Caco-2 (cell line): ENCODE data around the gene INTS2. TPM values are rescaled to one million over a fixed set of nuclear protein-coding genes. Genes with fewer than 3 reads are reported as not detected.
"Not testable (repeated sequence)": the region's sequence is repeated elsewhere in the genome, so short reads cannot be mapped to it uniquely, and the experiment has no call there.

Experiments
- BruUV-seq: library from RNA; stranded (reverse); fragments of 400-500 nt; replicated peaks from 2 replicates; lab custom pipeline; 2021; lab: Mats Ljungman, UMichigan
- CTCF ChIA-PET: fragments of 300-600 bp; sonication (Branson Sonifier 250); formaldehyde crosslinking; loops from one replicate; lab custom pipeline; 2022; ENCODE audit warnings: antibody characterized with exemption; lab: Charles Lee
- POLR2A ChIA-PET: fragments of 300-600 bp; sonication (Branson Sonifier 250); formaldehyde crosslinking; loops from one replicate; lab custom pipeline; 2022; ENCODE audit warnings: antibody characterized with exemption; lab: Charles Lee
- DNase-seq, 2 experiments: peaks; one replicate each; pipeline versions ENCODE4 v3.0.0 to v3.0.0-alpha.2; 2020 to 2022
- H3K27me3 ChIP-seq: replicated peaks from 2 replicates; pipeline ENCODE4 v1.6.0; 2011; ENCODE audit warnings: low read length; ENCODE audit not compliant: control insufficient read depth, insufficient read depth
- H3K36me3 ChIP-seq: 2 replicates; pipeline ENCODE4 v1.5.1; 2011; ENCODE audit warnings: low read length; ENCODE audit not compliant: control insufficient read depth, insufficient read depth
- H3K4me1 ChIP-seq: fragments of 250-450 bp; sonication (Bioruptor Pico); 2 replicates; pipeline ENCODE4 v1.5.1; 2020; ENCODE audit warnings: mild to moderate bottlenecking
- H3K4me3 ChIP-seq: 2 replicates; pipeline ENCODE4 v1.5.1; 2011; ENCODE audit warnings: low read depth, mild to moderate bottlenecking, control low read depth, low read length
- H3K9me3 ChIP-seq: fragments of 250-450 bp; sonication (Bioruptor Pico); 2 replicates; pipeline ENCODE4 v1.5.1; 2020; ENCODE audit warnings: mild to moderate bottlenecking, moderate library complexity
- H3K27ac Mint-ChIP-seq: one replicate; pipeline ENCODE4 v1.8.0; 2022; ENCODE audit warnings: mixed read lengths; ENCODE audit not compliant: unreplicated experiment
- H3K27me3 Mint-ChIP-seq: one replicate; pipeline ENCODE4 v1.8.0; 2022; ENCODE audit warnings: mixed read lengths; ENCODE audit not compliant: insufficient read depth, unreplicated experiment
- H3K36me3 Mint-ChIP-seq: one replicate; pipeline ENCODE4 v1.8.0; 2022; ENCODE audit warnings: mild to moderate bottlenecking, mixed read lengths; ENCODE audit not compliant: insufficient read depth, unreplicated experiment
- H3K4me1 Mint-ChIP-seq: one replicate; pipeline ENCODE4 v1.8.0; 2022; ENCODE audit warnings: low read depth, mixed read lengths; ENCODE audit not compliant: unreplicated experiment
- H3K4me3 Mint-ChIP-seq: one replicate; pipeline ENCODE4 v1.8.0; 2022; ENCODE audit warnings: mild to moderate bottlenecking, moderate library complexity, mixed read lengths; ENCODE audit not compliant: unreplicated experiment
- H3K9me3 Mint-ChIP-seq: one replicate; pipeline ENCODE4 v1.8.0; 2022; ENCODE audit warnings: mixed read lengths; ENCODE audit not compliant: unreplicated experiment
- intact Hi-C: fragments of 100-400 bp; cut with micrococcal nuclease; formaldehyde crosslinking; loops from one replicate; pipeline ENCODE4 v1.10.0; 2022; ENCODE audit not compliant: unreplicated experiment
- total RNA-seq: library from RNA; stranded (reverse); gene quantifications from 2 replicates; pipeline ENCODE4 v1.2.3, GENCODE V29; 2022
- TF ChIP-seq, protein P1 (sequence below), 2 experiments: fragments of 200-600 bp in 1 of 2; IDR thresholded peaks; 1 replicate in 1 of 2; 2 replicates in 1 of 2; pipeline versions ENCODE4 v1.5.1 to v1.8.0; 2011 to 2022; ENCODE audit warnings: antibody characterized with exemption in 1 of 2, control low read depth in 1 of 2, inconsistent platforms in 1 of 2, low read depth in 1 of 2, low read length in 1 of 2, mild to moderate bottlenecking in 1 of 2, moderate library complexity in 1 of 2; ENCODE audit not compliant: insufficient read depth in 1 of 2, severe bottlenecking in 1 of 2, unreplicated experiment in 1 of 2

Gene INTS2
- total RNA-seq, 1 experiment from 2014 or later, result 20.8 TPM

- no TSS peak for BruUV-seq
- Mint-ChIP-seq H3K27ac (no peak overlapping the region), H3K9me3 (no peaks in the 10 kb centered on the region), H3K4me3 (no peak overlapping the region), H3K4me1 (no peaks in the 10 kb centered on the region), H3K27me3 (no peaks in the 10 kb centered on the region), H3K36me3 (peaks cover 55% of the 10 kb centered on the region)
- intact Hi-C loops, result no loop called here
- no peak overlapping the region for H3K4me3 ChIP-seq
- DNase-seq, result no peak
- no peaks in the 10 kb centered on the region for H3K27me3 ChIP-seq
- H3K9me3 ChIP-seq, result no peaks in the 10 kb centered on the region
- no peaks in the 10 kb centered on the region for H3K4me1 ChIP-seq
- TF ChIP-seq, protein P1, sequence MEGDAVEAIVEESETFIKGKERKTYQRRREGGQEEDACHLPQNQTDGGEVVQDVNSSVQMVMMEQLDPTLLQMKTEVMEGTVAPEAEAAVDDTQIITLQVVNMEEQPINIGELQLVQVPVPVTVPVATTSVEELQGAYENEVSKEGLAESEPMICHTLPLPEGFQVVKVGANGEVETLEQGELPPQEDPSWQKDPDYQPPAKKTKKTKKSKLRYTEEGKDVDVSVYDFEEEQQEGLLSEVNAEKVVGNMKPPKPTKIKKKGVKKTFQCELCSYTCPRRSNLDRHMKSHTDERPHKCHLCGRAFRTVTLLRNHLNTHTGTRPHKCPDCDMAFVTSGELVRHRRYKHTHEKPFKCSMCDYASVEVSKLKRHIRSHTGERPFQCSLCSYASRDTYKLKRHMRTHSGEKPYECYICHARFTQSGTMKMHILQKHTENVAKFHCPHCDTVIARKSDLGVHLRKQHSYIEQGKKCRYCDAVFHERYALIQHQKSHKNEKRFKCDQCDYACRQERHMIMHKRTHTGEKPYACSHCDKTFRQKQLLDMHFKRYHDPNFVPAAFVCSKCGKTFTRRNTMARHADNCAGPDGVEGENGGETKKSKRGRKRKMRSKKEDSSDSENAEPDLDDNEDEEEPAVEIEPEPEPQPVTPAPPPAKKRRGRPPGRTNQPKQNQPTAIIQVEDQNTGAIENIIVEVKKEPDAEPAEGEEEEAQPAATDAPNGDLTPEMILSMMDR (IDR thresholded peaks at IDR 0.05; ENCODE audit: insufficient read depth in 1 of 2, low read depth in 1 of 2, low read length in 1 of 2, severe bottlenecking in 1 of 2, unreplicated experiment in 1 of 2), result no peak
- H3K36me3 ChIP-seq, result no peaks in the 10 kb centered on the region
- CTCF ChIA-PET, result no interaction called here
- POLR2A ChIA-PET, result no interaction called here
Observed at GRCh38 chr17:61903251-61903650, 24.5 kb downstream of the INTS2 start.

DNA sequence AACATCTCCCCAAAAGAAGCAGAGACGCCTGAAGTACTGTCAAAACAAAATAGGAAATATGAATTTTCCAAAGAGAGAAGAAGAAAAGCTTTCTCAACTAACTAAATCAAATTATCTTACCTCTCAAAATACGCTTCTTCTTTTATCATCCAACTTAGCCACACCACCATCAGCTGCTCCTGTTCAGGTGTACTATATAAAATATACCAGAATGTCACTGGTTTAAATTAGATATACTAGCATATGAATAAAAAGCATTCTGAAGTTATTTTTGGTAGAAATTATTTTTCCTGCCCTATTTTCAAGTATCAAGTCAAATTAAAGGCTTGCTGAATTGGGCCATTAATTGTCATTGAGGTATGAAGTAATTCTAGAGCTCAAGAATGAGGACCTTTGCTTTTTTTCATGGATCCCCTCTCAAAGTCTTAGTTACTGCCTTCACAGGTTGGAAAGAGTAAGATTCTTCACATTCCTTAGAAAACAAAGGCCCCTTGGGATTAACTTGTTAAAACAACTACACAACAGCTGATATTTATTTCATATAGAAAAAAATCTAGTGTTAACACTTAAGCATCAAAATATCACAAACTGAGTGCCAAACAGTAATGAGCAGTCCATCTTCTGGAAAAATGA lies 30.1 kb downstream of the INTS2 start:
- Mint-ChIP-seq H3K9me3 (no peaks in the 10 kb centered on the region), H3K36me3 (peaks cover 24% of the 10 kb centered on the region), H3K27me3 (no peaks in the 10 kb centered on the region), H3K27ac (no peak overlapping the region), H3K4me3 (no peak overlapping the region), H3K4me1 (no peaks in the 10 kb centered on the region)
- no TSS peak for BruUV-seq
- 0 out of 2 replicates have a peak, but pooled peaks cover 3% of the 10 kb centered on the region for H3K4me1 ChIP-seq
- H3K27me3 ChIP-seq, result no peaks in the 10 kb centered on the region
- POLR2A ChIA-PET, result interaction anchor here (0.6 kb wide), 1 partner anchor 34 kb away, joined by 4 read pairs; the partner anchor contains the start of gene BRIP1
- H3K36me3 ChIP-seq, result no peaks in the 10 kb centered on the region
- no peak overlapping the region for H3K4me3 ChIP-seq
- CTCF ChIA-PET, result interaction anchor here (1.5 kb wide), 1 partner anchor 212 kb away, joined by 4 read pairs; no protein-coding TSS in a partner anchor
- intact Hi-C loops, result no loop called here
- no peak for DNase-seq
- no peaks in the 10 kb centered on the region for H3K9me3 ChIP-seq
- TF ChIP-seq, protein P1 (IDR thresholded peaks at IDR 0.05; ENCODE audit: insufficient read depth in 1 of 2, low read depth in 1 of 2, low read length in 1 of 2, severe bottlenecking in 1 of 2, unreplicated experiment in 1 of 2), result no peak

- Histone ChIP-seq H3K4me3 (no peak overlapping the region), H3K4me1 (0 out of 2 replicates have a peak, but pooled peaks cover 3% of the 10 kb centered on the region), H3K36me3 (no peaks in the 10 kb centered on the region), H3K9me3 (no peaks in the 10 kb centered on the region), H3K27me3 (no peaks in the 10 kb centered on the region)
- no TSS peak for BruUV-seq
- no peaks in the 10 kb centered on the region for H3K4me1 Mint-ChIP-seq
- ChIA-PET POLR2A (no interaction called here), CTCF (no interaction called here)
- no peaks in the 10 kb centered on the region for H3K27me3 Mint-ChIP-seq
- peaks cover 18% of the 10 kb centered on the region for H3K36me3 Mint-ChIP-seq
- DNase-seq, result no peak
- TF ChIP-seq, protein P1 (IDR thresholded peaks at IDR 0.05; ENCODE audit: insufficient read depth in 1 of 2, low read depth in 1 of 2, low read length in 1 of 2, severe bottlenecking in 1 of 2, unreplicated experiment in 1 of 2), result no peak
- no peaks in the 10 kb centered on the region for H3K9me3 Mint-ChIP-seq
- no peak overlapping the region for H3K27ac Mint-ChIP-seq
- no peak overlapping the region for H3K4me3 Mint-ChIP-seq
- intact Hi-C loops, result no loop called here
Observed at GRCh38 chr17:61895391-61895790, 32.4 kb downstream of the INTS2 start.

- H3K36me3 ChIP-seq, POLR2A ChIA-PET, H3K27me3 Mint-ChIP-seq, CTCF ChIA-PET, H3K27ac Mint-ChIP-seq, intact Hi-C loops, DNase-seq, H3K4me3 ChIP-seq, H3K9me3 ChIP-seq, BruUV-seq, H3K4me3 Mint-ChIP-seq, H3K4me1 ChIP-seq, H3K9me3 Mint-ChIP-seq, H3K27me3 ChIP-seq, H3K4me1 Mint-ChIP-seq: not testable (repeated sequence)
- H3K36me3 Mint-ChIP-seq, result peaks cover 12% of the 10 kb centered on the region
Observed at GRCh38 chr17:61894310-61894709, 33.5 kb downstream of the INTS2 start.

DNA sequence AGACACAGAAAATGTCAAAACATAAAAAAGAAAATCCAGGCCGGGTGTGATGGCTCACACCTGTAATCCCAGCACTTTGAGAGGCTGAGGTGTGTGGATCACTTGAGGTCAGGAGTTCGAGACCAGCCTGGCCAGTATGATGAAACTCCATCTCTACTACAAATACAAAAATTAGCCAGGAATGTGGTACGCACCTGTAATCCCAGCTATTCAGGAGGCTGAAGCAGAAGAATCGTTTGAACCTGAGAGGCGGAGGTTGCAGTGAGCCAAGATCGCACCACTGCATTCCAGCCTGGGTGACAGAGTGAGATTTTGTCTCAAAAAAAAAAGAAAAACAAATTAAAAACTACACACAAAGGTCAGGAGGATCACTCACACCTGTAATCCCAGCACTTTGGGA lies 40.0 kb downstream of the INTS2 start:
- H3K4me3 Mint-ChIP-seq, H3K36me3 ChIP-seq, H3K27ac Mint-ChIP-seq, H3K27me3 Mint-ChIP-seq, H3K9me3 ChIP-seq, H3K4me1 Mint-ChIP-seq, CTCF ChIA-PET, H3K27me3 ChIP-seq, H3K4me3 ChIP-seq, intact Hi-C loops, H3K4me1 ChIP-seq, H3K9me3 Mint-ChIP-seq, POLR2A ChIA-PET, BruUV-seq: not testable (repeated sequence)
- peak in 1 of 2 experiments; percentile 22 for DNase-seq
- peaks cover 37% of the 10 kb centered on the region for H3K36me3 Mint-ChIP-seq
